Astrocyte of the spinal cord (primary cell): Measurements from ENCODE around the gene ERRFI1.

Source experiments
- DNase-seq: peaks from one replicate; pipeline ENCODE4 v3.0.0; 2011; ENCODE audit warnings: low read depth, low spot score
- H3K4me3 ChIP-seq: 2 replicates; pipeline ENCODE4 v1.5.1; 2011; ENCODE audit warnings: low read depth, mild to moderate bottlenecking, low read length, moderate library complexity
- CTCF ChIP-seq: IDR thresholded peaks from 2 replicates; pipeline ENCODE4 v1.5.1; 2012; ENCODE audit warnings: low read depth, mild to moderate bottlenecking, low read length, inconsistent platforms
- in situ Hi-C: cut with HindIII; loops from 2 replicates; pipeline ENCODE4 v1.10.0; 2017; ENCODE audit warnings: low sequenced_read_pairs

ERRFI1 gene

GRCh38 chr1:8015036-8015808 is 10.9 kb downstream of the ERRFI1 start:
- TF ChIP-seq CTCF = peak; percentile 54
- DNase-seq = peak; percentile 85
- in situ Hi-C loops = loop anchor here (25.0 kb wide), 1 partner anchor 297 kb away; the partner anchor contains the start of gene SLC45A1
- no peak overlapping the region for H3K4me3 ChIP-seq

- no peak for TF ChIP-seq CTCF
- no peak for DNase-seq
- no peak overlapping the region for H3K4me3 ChIP-seq
- in situ Hi-C loops = loop anchor here (25.0 kb wide), 1 partner anchor 298 kb away; the partner anchor contains the start of gene SLC45A1
Measured at GRCh38 chr1:8014381-8014988, 11.6 kb downstream of the ERRFI1 start.

GRCh38 chr1:8013800-8014199 is 12.3 kb downstream of the ERRFI1 start:
- in situ Hi-C loops = loop anchor here (25.0 kb wide), 1 partner anchor 299 kb away; the partner anchor contains the start of gene SLC45A1
- no peak for TF ChIP-seq CTCF
- no peak for DNase-seq
- no peak overlapping the region for H3K4me3 ChIP-seq

GRCh38 chr1:8013399-8013798 is 12.7 kb downstream of the ERRFI1 start:
- no peak for TF ChIP-seq CTCF
- H3K4me3 ChIP-seq = no peak overlapping the region
- in situ Hi-C loops = loop anchor here (25.0 kb wide), 1 partner anchor 299 kb away; the partner anchor contains the start of gene SLC45A1
- DNase-seq = no peak

- H3K4me3 ChIP-seq = no peak overlapping the region
- no peak for TF ChIP-seq CTCF
- no peak for DNase-seq
- in situ Hi-C loops = loop anchor here (25.0 kb wide), 1 partner anchor 299 kb away; the partner anchor contains the start of gene SLC45A1
Measured at GRCh38 chr1:8012955-8013354, 13.2 kb downstream of the ERRFI1 start.

- DNase-seq = peak; percentile 20
- in situ Hi-C loops = loop anchor here (25.0 kb wide), 1 partner anchor 300 kb away; the partner anchor contains the start of gene SLC45A1
- TF ChIP-seq CTCF = no peak
- H3K4me3 ChIP-seq = no peak overlapping the region
Measured at GRCh38 chr1:8011923-8012858, 13.9 kb downstream of the ERRFI1 start.
